Measurements from ENCODE around the gene UXS1. TPM values are rescaled to one million over a fixed set of nuclear protein-coding genes. Genes with fewer than 3 reads are reported as not detected.

The UXS1 gene
- total RNA-seq, 1 experiment from 2014 or later: 31.2 TPM

DNA sequence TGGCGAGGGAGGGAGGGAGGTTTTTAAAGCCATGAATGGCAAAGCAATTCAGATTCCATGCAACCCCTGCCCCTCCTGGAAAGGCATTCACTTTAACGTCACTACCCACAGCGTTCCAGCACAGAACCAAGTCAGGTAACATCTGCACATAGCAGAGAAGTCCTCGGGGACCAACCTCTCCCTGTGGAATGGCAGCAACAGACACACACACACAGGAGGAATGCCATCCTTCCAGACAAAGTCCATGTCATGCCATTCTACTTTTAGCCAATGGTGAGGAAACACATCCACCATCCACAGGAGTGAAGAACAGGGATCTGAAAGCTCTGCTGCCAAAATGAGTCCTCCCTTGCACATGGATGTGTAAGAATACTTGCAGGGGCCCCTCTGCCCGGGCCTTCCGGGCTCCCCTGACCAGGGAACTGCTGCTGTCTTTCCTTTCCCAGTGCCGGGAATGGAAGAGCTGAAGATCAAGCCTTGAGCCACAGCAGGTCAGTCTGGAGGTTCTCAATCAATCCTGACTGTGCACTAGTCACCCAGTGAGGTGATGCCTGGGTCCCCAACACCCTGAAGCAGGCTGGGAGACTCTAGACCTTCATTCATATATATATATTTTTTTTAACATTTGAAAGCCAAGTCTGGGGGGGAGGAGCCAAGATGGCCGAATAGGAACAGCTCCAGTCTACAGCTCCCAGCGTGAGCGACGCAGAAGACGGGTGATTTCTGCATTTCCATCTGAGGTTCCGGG, 63.7 kb downstream of the UXS1 start:
- H3K4me1 Mint-ChIP-seq (ENCODE audit: insufficient read depth, unreplicated experiment): peaks cover 6% of the 10 kb centered on the region
- ChIA-PET POLR2A (interaction anchor here (1.4 kb wide), 1 partner anchor 63 kb away, joined by 9 read pairs; no protein-coding TSS in a partner anchor), CTCF (interaction anchor here (0.6 kb wide), 1 partner anchor 9 kb away, joined by 3 read pairs; no protein-coding TSS in a partner anchor)
- intact Hi-C loops (cut with micrococcal nuclease): no loop called here
- DNase-seq (ENCODE audit: unreplicated experiment): peak; percentile 10
- TF ChIP-seq, protein P1, sequence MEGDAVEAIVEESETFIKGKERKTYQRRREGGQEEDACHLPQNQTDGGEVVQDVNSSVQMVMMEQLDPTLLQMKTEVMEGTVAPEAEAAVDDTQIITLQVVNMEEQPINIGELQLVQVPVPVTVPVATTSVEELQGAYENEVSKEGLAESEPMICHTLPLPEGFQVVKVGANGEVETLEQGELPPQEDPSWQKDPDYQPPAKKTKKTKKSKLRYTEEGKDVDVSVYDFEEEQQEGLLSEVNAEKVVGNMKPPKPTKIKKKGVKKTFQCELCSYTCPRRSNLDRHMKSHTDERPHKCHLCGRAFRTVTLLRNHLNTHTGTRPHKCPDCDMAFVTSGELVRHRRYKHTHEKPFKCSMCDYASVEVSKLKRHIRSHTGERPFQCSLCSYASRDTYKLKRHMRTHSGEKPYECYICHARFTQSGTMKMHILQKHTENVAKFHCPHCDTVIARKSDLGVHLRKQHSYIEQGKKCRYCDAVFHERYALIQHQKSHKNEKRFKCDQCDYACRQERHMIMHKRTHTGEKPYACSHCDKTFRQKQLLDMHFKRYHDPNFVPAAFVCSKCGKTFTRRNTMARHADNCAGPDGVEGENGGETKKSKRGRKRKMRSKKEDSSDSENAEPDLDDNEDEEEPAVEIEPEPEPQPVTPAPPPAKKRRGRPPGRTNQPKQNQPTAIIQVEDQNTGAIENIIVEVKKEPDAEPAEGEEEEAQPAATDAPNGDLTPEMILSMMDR (IDR thresholded peaks at IDR 0.05; ENCODE audit: unreplicated experiment): no peak
- H3K36me3 Mint-ChIP-seq (ENCODE audit: insufficient read depth, unreplicated experiment): no peaks in the 10 kb centered on the region
- no peaks in the 10 kb centered on the region for H3K9me3 Mint-ChIP-seq (ENCODE audit: unreplicated experiment)
- peak overlapping the region; percentile 44 for H3K4me3 Mint-ChIP-seq (ENCODE audit: unreplicated experiment)
- H3K27me3 Mint-ChIP-seq (ENCODE audit: insufficient read depth, unreplicated experiment): no peaks in the 10 kb centered on the region
- H3K27ac Mint-ChIP-seq (ENCODE audit: low read depth, unreplicated experiment): no peak overlapping the region
- no TSS peak for BruUV-seq (replicated peaks)

DNA sequence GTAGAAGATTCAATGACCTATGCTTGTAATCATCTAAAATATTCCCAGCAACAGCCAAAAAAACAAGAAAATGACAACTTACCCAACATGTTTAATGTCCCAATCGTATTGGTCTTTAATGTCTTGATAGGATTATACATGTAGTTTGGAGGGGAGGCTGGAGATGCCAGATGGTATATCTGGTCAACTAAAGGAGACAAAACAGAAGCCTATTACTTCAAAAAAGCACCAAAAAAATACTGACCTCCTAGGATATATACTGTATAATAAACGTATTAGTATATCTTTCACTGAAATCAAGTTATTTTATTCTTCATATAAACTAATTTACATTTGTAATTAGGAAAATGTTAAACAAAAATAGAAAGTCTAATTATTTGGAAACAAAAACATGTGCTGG, 64.5 kb downstream of the UXS1 start:
- H3K4me3 Mint-ChIP-seq (ENCODE audit: unreplicated experiment): no peak overlapping the region
- peaks cover 12% of the 10 kb centered on the region for H3K4me1 Mint-ChIP-seq (ENCODE audit: insufficient read depth, unreplicated experiment)
- no peaks in the 10 kb centered on the region for H3K9me3 Mint-ChIP-seq (ENCODE audit: unreplicated experiment)
- H3K36me3 Mint-ChIP-seq (ENCODE audit: insufficient read depth, unreplicated experiment): no peaks in the 10 kb centered on the region
- DNase-seq (ENCODE audit: unreplicated experiment): no peak
- POLR2A ChIA-PET: no interaction called here
- TF ChIP-seq, protein P1 (IDR thresholded peaks at IDR 0.05; ENCODE audit: unreplicated experiment): no peak
- BruUV-seq (replicated peaks): no TSS peak
- H3K27ac Mint-ChIP-seq (ENCODE audit: low read depth, unreplicated experiment): no peak overlapping the region
- intact Hi-C loops (cut with micrococcal nuclease): no loop called here
- H3K27me3 Mint-ChIP-seq (ENCODE audit: insufficient read depth, unreplicated experiment): no peaks in the 10 kb centered on the region
- CTCF ChIA-PET: no interaction called here

DNA sequence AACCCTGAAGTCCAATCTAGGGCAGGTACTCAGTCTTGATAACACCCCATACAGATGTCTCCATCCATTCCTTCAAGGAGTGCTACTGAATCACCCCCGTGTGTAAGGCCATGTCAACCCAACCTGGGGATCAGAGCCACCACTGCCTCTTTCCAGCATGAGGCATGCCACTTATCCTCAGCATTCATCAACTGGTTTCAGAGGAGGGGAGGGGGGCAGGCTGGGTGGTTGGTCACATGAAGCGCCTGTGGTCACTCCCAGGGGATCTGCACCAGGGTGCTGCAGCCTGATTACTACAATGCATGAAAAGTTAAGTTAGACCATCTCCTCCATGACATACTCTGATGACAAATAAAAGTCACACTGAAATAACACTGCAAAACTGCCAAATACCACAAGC, 65.0 kb downstream of the UXS1 start:
- Mint-ChIP-seq H3K27me3 (ENCODE audit: insufficient read depth, unreplicated experiment) (no peaks in the 10 kb centered on the region), H3K36me3 (ENCODE audit: insufficient read depth, unreplicated experiment) (no peaks in the 10 kb centered on the region), H3K27ac (ENCODE audit: low read depth, unreplicated experiment) (no peak overlapping the region), H3K4me1 (ENCODE audit: insufficient read depth, unreplicated experiment) (peaks cover 12% of the 10 kb centered on the region), H3K9me3 (ENCODE audit: unreplicated experiment) (no peaks in the 10 kb centered on the region), H3K4me3 (ENCODE audit: unreplicated experiment) (no peak overlapping the region)
- ChIA-PET POLR2A (no interaction called here), CTCF (no interaction called here)
- TF ChIP-seq, protein P1 (IDR thresholded peaks at IDR 0.05; ENCODE audit: unreplicated experiment): no peak
- intact Hi-C loops (cut with micrococcal nuclease): no loop called here
- no peak for DNase-seq (ENCODE audit: unreplicated experiment)
- no TSS peak for BruUV-seq (replicated peaks)

DNA sequence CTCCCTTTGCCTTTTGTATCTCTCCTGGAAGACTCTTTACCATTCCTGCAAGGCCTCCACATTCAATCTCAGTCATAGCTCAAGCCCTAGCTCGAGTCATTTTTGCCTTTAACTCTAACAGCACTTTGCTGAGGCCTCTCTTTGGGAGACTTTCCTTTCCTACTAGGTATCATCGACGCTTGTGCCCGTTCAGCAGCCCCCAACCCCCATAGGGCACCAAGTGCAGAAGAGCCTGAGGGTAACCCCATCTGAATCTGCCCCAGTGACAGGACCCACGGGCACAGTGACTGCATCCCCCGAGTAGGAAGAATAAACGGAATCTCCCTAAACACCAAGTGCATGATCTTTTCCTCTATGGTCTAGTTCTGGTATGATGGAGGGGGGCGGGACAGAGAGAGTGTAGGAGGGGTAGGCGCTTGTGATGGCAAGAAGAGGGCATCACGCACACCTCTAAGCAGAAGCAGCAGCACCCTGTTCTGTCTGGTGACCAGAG, 66.3 kb downstream of the UXS1 start:
- H3K9me3 Mint-ChIP-seq (ENCODE audit: unreplicated experiment): no peaks in the 10 kb centered on the region
- H3K36me3 Mint-ChIP-seq (ENCODE audit: insufficient read depth, unreplicated experiment): peaks cover 5% of the 10 kb centered on the region
- POLR2A ChIA-PET: no interaction called here
- CTCF ChIA-PET: interaction anchor here (0.8 kb wide), 1 partner anchor 490 kb away, joined by 3 read pairs; no protein-coding TSS in a partner anchor
- intact Hi-C loops (cut with micrococcal nuclease): no loop called here
- H3K4me1 Mint-ChIP-seq (ENCODE audit: insufficient read depth, unreplicated experiment): peaks cover 12% of the 10 kb centered on the region
- no peak overlapping the region for H3K27ac Mint-ChIP-seq (ENCODE audit: low read depth, unreplicated experiment)
- TF ChIP-seq, protein P1 (IDR thresholded peaks at IDR 0.05; ENCODE audit: unreplicated experiment): no peak
- no peaks in the 10 kb centered on the region for H3K27me3 Mint-ChIP-seq (ENCODE audit: insufficient read depth, unreplicated experiment)
- no TSS peak for BruUV-seq (replicated peaks)
- DNase-seq (ENCODE audit: unreplicated experiment): no peak
- H3K4me3 Mint-ChIP-seq (ENCODE audit: unreplicated experiment): no peak overlapping the region

Measured in MCF 10A (cell line).